H9 (cell line): ENCODE measurements around the gene ST8SIA5. TPM values are rescaled to one million over a fixed set of nuclear protein-coding genes. Genes with fewer than 3 reads are reported as not detected.

Experiments used
- DNase-seq: peaks from one replicate; pipeline ENCODE4 v3.0.0-alpha.2; 2017
- H2AFZ ChIP-seq: one replicate; pipeline ENCODE4 v1.6.1; 2013; ENCODE audit warnings: mild to moderate bottlenecking, low read length, control low read depth, moderate library complexity
- H2AK5ac ChIP-seq: 2 replicates; pipeline ENCODE4 v1.6.1; 2013; ENCODE audit warnings: low read length, control low read depth, mixed read lengths; ENCODE audit not compliant: insufficient read length
- H2BK120ac ChIP-seq: one replicate; pipeline ENCODE4 v1.6.1; 2013; ENCODE audit warnings: low read depth, mild to moderate bottlenecking, low read length, control low read depth, inconsistent platforms; ENCODE audit not compliant: poor library complexity, severe bottlenecking
- H2BK12ac ChIP-seq: 2 replicates; pipeline ENCODE4 v1.6.1; 2013; ENCODE audit warnings: low read length, control low read depth, mixed read lengths, low read depth; ENCODE audit not compliant: insufficient read length
- H2BK15ac ChIP-seq: 2 replicates; pipeline ENCODE4 v1.6.1; 2013; ENCODE audit warnings: low read depth, low read length, control low read depth
- H2BK20ac ChIP-seq: one replicate; pipeline ENCODE4 v1.6.1; 2013; ENCODE audit warnings: low read depth, mild to moderate bottlenecking, low read length, control low read depth, inconsistent platforms; ENCODE audit not compliant: poor library complexity, severe bottlenecking
- H2BK5ac ChIP-seq: 2 replicates; pipeline ENCODE4 v1.6.1; 2013; ENCODE audit warnings: low read length, control low read depth, mixed read lengths; ENCODE audit not compliant: insufficient read length
- H3K14ac ChIP-seq: 2 replicates; pipeline ENCODE4 v1.6.1; 2013; ENCODE audit warnings: low read length, control low read depth; ENCODE audit not compliant: insufficient read depth
- H3K18ac ChIP-seq: 2 replicates; pipeline ENCODE4 v1.6.1; 2013; ENCODE audit warnings: low read depth, mild to moderate bottlenecking, mixed read lengths, low read length, control low read depth; ENCODE audit not compliant: insufficient read length
- H3K23ac ChIP-seq: 2 replicates; pipeline ENCODE4 v1.6.1; 2013; ENCODE audit warnings: low read length, control low read depth, mixed read lengths, low read depth; ENCODE audit not compliant: insufficient read length
- H3K23me2 ChIP-seq: 2 replicates; pipeline ENCODE4 v1.6.1; 2013; ENCODE audit warnings: low read depth, mild to moderate bottlenecking, mixed read lengths, low read length, control low read depth; ENCODE audit not compliant: insufficient read length, poor library complexity, severe bottlenecking
- H3K27ac ChIP-seq: 2 replicates; pipeline ENCODE4 v1.5.1; 2013; ENCODE audit warnings: low read length, control low read depth, mixed read lengths, low read depth; ENCODE audit not compliant: insufficient read length
- H3K27me3 ChIP-seq: 2 replicates; pipeline ENCODE4 v1.6.1; 2013; ENCODE audit warnings: low read length, control low read depth, inconsistent platforms; ENCODE audit not compliant: insufficient read depth
- H3K4ac ChIP-seq: 2 replicates; pipeline ENCODE4 v1.6.1; 2013; ENCODE audit warnings: low read depth, mild to moderate bottlenecking, control low read depth, inconsistent platforms, low read length, moderate library complexity
- H3K4me1 ChIP-seq: 2 replicates; pipeline ENCODE4 v1.6.1; 2013; ENCODE audit warnings: low read length, control low read depth, inconsistent platforms; ENCODE audit not compliant: insufficient read depth
- H3K4me2 ChIP-seq: 2 replicates; pipeline ENCODE4 v1.6.1; 2013; ENCODE audit warnings: low read length, control low read depth, mixed read lengths; ENCODE audit not compliant: insufficient read length, insufficient read depth
- H3K56ac ChIP-seq: 2 replicates; pipeline ENCODE4 v1.6.1; 2013; ENCODE audit warnings: low read depth, mild to moderate bottlenecking, mixed read lengths, low read length, control low read depth; ENCODE audit not compliant: insufficient read length
- H3K79me1 ChIP-seq: 2 replicates; pipeline ENCODE4 v1.6.1; 2013; ENCODE audit warnings: low read depth, mild to moderate bottlenecking, moderate library complexity, low read length, control low read depth, inconsistent platforms; ENCODE audit not compliant: insufficient read depth, poor library complexity, severe bottlenecking
- H3K79me2 ChIP-seq: 2 replicates; pipeline ENCODE4 v1.6.1; 2013; ENCODE audit warnings: low read length, control low read depth, inconsistent platforms; ENCODE audit not compliant: insufficient read depth
- H3K9ac ChIP-seq: 2 replicates; pipeline ENCODE4 v1.6.1; 2013; ENCODE audit warnings: low read length, control low read depth, mixed read lengths; ENCODE audit not compliant: insufficient read length; ENCODE audit errors: extremely low read depth
- H3K9me3 ChIP-seq: one replicate; pipeline ENCODE4 v1.6.1; 2013; ENCODE audit warnings: low read depth, low read length, inconsistent platforms; ENCODE audit not compliant: control insufficient read depth
- H3T11ph ChIP-seq: one replicate; pipeline ENCODE4 v1.6.1; 2013; ENCODE audit warnings: mild to moderate bottlenecking, low read length, control low read depth, inconsistent platforms
- H4K20me1 ChIP-seq: one replicate; pipeline ENCODE4 v1.6.1; 2013; ENCODE audit not compliant: control insufficient read depth, insufficient read length, insufficient read depth
- H4K5ac ChIP-seq: 2 replicates; pipeline ENCODE4 v1.6.1; 2013; ENCODE audit warnings: low read depth, mild to moderate bottlenecking, mixed read lengths, low read length, control low read depth; ENCODE audit not compliant: insufficient read length
- H4K8ac ChIP-seq: replicated peaks from 2 replicates; pipeline ENCODE4 v1.6.1; 2013; ENCODE audit warnings: low read length, control low read depth, mixed read lengths, low read depth; ENCODE audit not compliant: insufficient read length
- H4K91ac ChIP-seq: 2 replicates; pipeline ENCODE4 v1.6.1; 2013; ENCODE audit warnings: low read depth, mild to moderate bottlenecking, moderate library complexity, mixed read lengths, low read length, control low read depth; ENCODE audit not compliant: insufficient read length
- H3K27ac Mint-ChIP-seq, 3 experiments: 2 replicates in 2 of 3; 3 replicates in 1 of 3; pipeline ENCODE4 v1.8.0; 2020 to 2021; ENCODE audit warnings: mixed read lengths in 3 of 3, mild to moderate bottlenecking in 1 of 3, moderate library complexity in 1 of 3
- H3K27me3 Mint-ChIP-seq: 2 replicates; pipeline ENCODE4 v1.8.0; 2021; ENCODE audit warnings: low read depth, mild to moderate bottlenecking, moderate library complexity, mixed read lengths
- H3K36me3 Mint-ChIP-seq, 3 experiments: 2 replicates in 2 of 3; 3 replicates in 1 of 3; pipeline ENCODE4 v1.8.0; 2020 to 2021; ENCODE audit warnings: low read depth in 3 of 3, mixed read lengths in 3 of 3; ENCODE audit not compliant: insufficient read depth in 1 of 3
- H3K4me1 Mint-ChIP-seq, 2 experiments: 2 replicates each; pipeline ENCODE4 v1.8.0; 2020; ENCODE audit warnings: mixed read lengths in 2 of 2
- H3K4me3 Mint-ChIP-seq, 2 experiments: 2 replicates in 1 of 2; 3 replicates in 1 of 2; pipeline ENCODE4 v1.8.0; 2020 to 2021; ENCODE audit warnings: mild to moderate bottlenecking in 2 of 2, mixed read lengths in 2 of 2, moderate library complexity in 1 of 2
- H3K9me3 Mint-ChIP-seq, 2 experiments: 2 replicates in 1 of 2; 3 replicates in 1 of 2; pipeline ENCODE4 v1.8.0; 2020; ENCODE audit warnings: mild to moderate bottlenecking in 2 of 2, mixed read lengths in 2 of 2, moderate library complexity in 1 of 2
- WGBS: extraction: QIAGEN DNeasy Blood & Tissue Kit; methylation state at CpG from one replicate; pipeline ENCODE4 v1.1.7; 2013; ENCODE audit warnings: missing lambda C conversion rate, low lambda C conversion rate, mixed read lengths; ENCODE audit not compliant: insufficient read length; ENCODE audit errors: extremely low coverage; 5-methylcytosine and 5-hydroxymethylcytosine counted together
- total RNA-seq: library from RNA; stranded (reverse); gene quantifications from 2 replicates; pipeline ENCODE4 v1.2.1, GENCODE V29; 2021
- TF ChIP-seq, protein P1 (sequence below): fragments of 200-600 bp; sonication (generic); conservative IDR thresholded peaks from 3 replicates; pipeline ENCODE4 v1.8.0; 2021; ENCODE audit warnings: antibody characterized with exemption, mild to moderate bottlenecking

The ST8SIA5 gene
- total RNA-seq, 1 experiment from 2014 or later: 0.63 TPM

GRCh38 chr18:46787674-46788073 is 30.8 kb upstream of the ST8SIA5 start:
- H3K79me1 ChIP-seq: no peaks in the 10 kb centered on the region
- H3K9me3 ChIP-seq: peaks cover 8% of the 10 kb centered on the region
- H2BK15ac ChIP-seq: no peak overlapping the region
- H4K20me1 ChIP-seq: no peaks in the 10 kb centered on the region
- Mint-ChIP-seq H3K9me3 (peaks cover 18 to 25% of the 10 kb centered on the region in 2 experiments), H3K36me3 (peaks cover 11 to 20% (median 18%) of the 10 kb centered on the region in 3 experiments), H3K27ac (no peak overlapping the region), H3K4me1 (0 out of 4 replicates have a peak, but pooled peaks cover 0 to 4% of the 10 kb centered on the region in 2 experiments), H3K4me3 (no peak overlapping the region), H3K27me3 (peaks cover 1% of the 10 kb centered on the region; the same call in 1 of the 2 replicates)
- no peak overlapping the region for H3K56ac ChIP-seq
- no peak overlapping the region for H3K23ac ChIP-seq
- no peaks in the 10 kb centered on the region for H3K23me2 ChIP-seq
- no peak overlapping the region for H2AFZ ChIP-seq
- H3K4me1 ChIP-seq: no peaks in the 10 kb centered on the region
- DNase-seq: no peak
- H3K4me2 ChIP-seq: no peak overlapping the region
- WGBS: no CpG with 5 or more reads among the region's 3 CpGs
- H3K18ac ChIP-seq: no peak overlapping the region
- no peak overlapping the region for H2BK12ac ChIP-seq
- no peak overlapping the region for H3K4ac ChIP-seq
- no peak overlapping the region for H2AK5ac ChIP-seq
- H3K9ac ChIP-seq: no peak overlapping the region
- no peak overlapping the region for H4K91ac ChIP-seq
- H3K79me2 ChIP-seq: no peaks in the 10 kb centered on the region
- H4K5ac ChIP-seq: no peak overlapping the region
- H2BK120ac ChIP-seq: no peak overlapping the region
- no peak overlapping the region for H2BK5ac ChIP-seq
- H3K27me3 ChIP-seq: no peaks in the 10 kb centered on the region
- H3T11ph ChIP-seq: no peak overlapping the region
- H3K14ac ChIP-seq: no peak overlapping the region
- TF ChIP-seq, protein P1, sequence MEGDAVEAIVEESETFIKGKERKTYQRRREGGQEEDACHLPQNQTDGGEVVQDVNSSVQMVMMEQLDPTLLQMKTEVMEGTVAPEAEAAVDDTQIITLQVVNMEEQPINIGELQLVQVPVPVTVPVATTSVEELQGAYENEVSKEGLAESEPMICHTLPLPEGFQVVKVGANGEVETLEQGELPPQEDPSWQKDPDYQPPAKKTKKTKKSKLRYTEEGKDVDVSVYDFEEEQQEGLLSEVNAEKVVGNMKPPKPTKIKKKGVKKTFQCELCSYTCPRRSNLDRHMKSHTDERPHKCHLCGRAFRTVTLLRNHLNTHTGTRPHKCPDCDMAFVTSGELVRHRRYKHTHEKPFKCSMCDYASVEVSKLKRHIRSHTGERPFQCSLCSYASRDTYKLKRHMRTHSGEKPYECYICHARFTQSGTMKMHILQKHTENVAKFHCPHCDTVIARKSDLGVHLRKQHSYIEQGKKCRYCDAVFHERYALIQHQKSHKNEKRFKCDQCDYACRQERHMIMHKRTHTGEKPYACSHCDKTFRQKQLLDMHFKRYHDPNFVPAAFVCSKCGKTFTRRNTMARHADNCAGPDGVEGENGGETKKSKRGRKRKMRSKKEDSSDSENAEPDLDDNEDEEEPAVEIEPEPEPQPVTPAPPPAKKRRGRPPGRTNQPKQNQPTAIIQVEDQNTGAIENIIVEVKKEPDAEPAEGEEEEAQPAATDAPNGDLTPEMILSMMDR: no peak
- no peak overlapping the region for H3K27ac ChIP-seq
- H2BK20ac ChIP-seq: no peak overlapping the region
- H4K8ac ChIP-seq: no peak overlapping the region
